SU-DHL-6 (cell line): Measurements from ENCODE around the gene SENP2.

Experiments used
- EZH2phosphoT487 ChIP-seq: fragments of 200-600 bp; sonication (generic), shearing (Covaris generic); conservative IDR thresholded peaks from 2 replicates; pipeline ENCODE4 v1.6.1; 2018; ENCODE audit warnings: mild to moderate bottlenecking, antibody characterized with exemption, low read length, moderate library complexity, mixed read lengths
- TF ChIP-seq, protein P1 (sequence below): fragments of 200-600 bp; sonication (generic); IDR thresholded peaks from one replicate; pipeline ENCODE4 v1.5.1; 2017; ENCODE audit warnings: antibody characterized with exemption, mild to moderate bottlenecking, low read length, moderate library complexity; ENCODE audit not compliant: insufficient read depth, poor library complexity, severe bottlenecking

DNA sequence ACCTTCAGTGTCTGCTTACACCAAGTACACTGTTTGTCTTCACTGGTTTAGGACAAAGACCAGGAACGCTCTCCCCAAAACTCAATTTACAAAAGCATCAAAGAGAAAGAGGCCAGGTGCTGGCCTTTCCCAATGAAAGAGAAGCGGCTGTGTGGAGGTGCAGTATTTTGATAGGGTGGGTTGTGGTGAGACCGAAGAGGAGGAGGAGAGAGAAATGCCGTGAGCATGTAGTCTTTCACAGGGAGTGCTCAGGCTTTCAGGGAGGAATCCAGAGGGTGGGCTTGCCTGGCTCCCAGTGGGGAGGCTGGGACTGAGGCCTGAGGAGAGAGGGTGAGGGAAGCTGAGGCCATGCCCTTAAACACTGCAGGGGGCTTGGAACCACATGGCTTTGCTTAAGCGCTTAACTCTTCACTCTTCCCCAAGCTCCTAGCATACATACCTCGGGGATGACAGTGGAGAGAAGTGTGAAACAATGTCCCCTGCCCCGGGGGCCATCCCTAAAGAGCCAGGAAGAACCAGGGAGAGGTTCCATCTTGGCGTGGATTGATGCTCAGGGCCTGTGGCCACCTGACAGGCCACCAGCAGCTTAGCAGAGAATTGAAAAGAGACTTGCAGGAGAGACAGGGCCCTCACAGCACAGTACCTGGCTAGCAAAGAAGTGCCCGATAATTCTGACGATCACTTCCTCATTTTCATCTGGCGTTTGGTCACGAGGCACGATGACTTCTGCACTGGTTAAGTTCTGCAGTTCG is 60.5 kb downstream of the SENP2 start:
- TF ChIP-seq, protein P1, sequence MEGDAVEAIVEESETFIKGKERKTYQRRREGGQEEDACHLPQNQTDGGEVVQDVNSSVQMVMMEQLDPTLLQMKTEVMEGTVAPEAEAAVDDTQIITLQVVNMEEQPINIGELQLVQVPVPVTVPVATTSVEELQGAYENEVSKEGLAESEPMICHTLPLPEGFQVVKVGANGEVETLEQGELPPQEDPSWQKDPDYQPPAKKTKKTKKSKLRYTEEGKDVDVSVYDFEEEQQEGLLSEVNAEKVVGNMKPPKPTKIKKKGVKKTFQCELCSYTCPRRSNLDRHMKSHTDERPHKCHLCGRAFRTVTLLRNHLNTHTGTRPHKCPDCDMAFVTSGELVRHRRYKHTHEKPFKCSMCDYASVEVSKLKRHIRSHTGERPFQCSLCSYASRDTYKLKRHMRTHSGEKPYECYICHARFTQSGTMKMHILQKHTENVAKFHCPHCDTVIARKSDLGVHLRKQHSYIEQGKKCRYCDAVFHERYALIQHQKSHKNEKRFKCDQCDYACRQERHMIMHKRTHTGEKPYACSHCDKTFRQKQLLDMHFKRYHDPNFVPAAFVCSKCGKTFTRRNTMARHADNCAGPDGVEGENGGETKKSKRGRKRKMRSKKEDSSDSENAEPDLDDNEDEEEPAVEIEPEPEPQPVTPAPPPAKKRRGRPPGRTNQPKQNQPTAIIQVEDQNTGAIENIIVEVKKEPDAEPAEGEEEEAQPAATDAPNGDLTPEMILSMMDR, result no peak
- no peak for TF ChIP-seq EZH2phosphoT487
